Heart left ventricle (tissue), 16 donors: ENCODE measurements around the gene XXYLT1. TPM values are rescaled to one million over a fixed set of nuclear protein-coding genes. Genes with fewer than 3 reads are reported as not detected.
"Not testable (repeated sequence)": the region's sequence is repeated elsewhere in the genome, so short reads cannot be mapped to it uniquely, and the experiment has no call there.

Source experiments
- ATAC-seq, 4 donors: fragments of 200-7000 bp; cut with Tn5 transposase; one replicate each; pipeline ENCODE4 v1.9.1; 2020 to 2022; ENCODE audit warnings: moderate library complexity in 4 of 4, mild to moderate bottlenecking in 3 of 4, moderate number of reproducible peaks in 1 of 4
- DNase-seq, 5 donors: peaks; one replicate each; pipeline ENCODE4 v3.0.0-alpha.2; 2020
- H3K27ac ChIP-seq, 12 donors: fragments of 200-600 bp; sonication (generic) in 4 of 12; one replicate each; pipeline versions ENCODE4 v1.5.0 to v1.8.0; 2016 to 2022; ENCODE audit warnings: mild to moderate bottlenecking in 2 of 12
- H3K27me3 ChIP-seq, 9 donors: fragments of 200-600 bp; sonication (generic) in 2 of 9; one replicate each; pipeline versions ENCODE4 v1.5.1 to v1.8.0; 2016 to 2022; ENCODE audit warnings: mild to moderate bottlenecking in 3 of 9
- H3K36me3 ChIP-seq, 9 donors: fragments of 200-600 bp; sonication (generic) in 2 of 9; one replicate each; pipeline versions ENCODE4 v1.5.0 to v1.8.0; 2018 to 2022; ENCODE audit warnings: mild to moderate bottlenecking in 2 of 9
- H3K4me1 ChIP-seq, 12 donors: fragments of 200-600 bp; sonication (generic) in 4 of 12; one replicate each; pipeline versions ENCODE4 v1.5.0 to v1.8.0; 2016 to 2022; ENCODE audit warnings: mild to moderate bottlenecking in 3 of 12
- H3K4me3 ChIP-seq, 12 donors: fragments of 200-600 bp; sonication (generic) in 4 of 12; one replicate each; pipeline versions ENCODE4 v1.5.0 to v1.8.0; 2017 to 2022; ENCODE audit warnings: mild to moderate bottlenecking in 9 of 12, moderate library complexity in 4 of 12
- H3K9me3 ChIP-seq, 12 donors: fragments of 200-600 bp; sonication (generic) in 4 of 12; one replicate each; pipeline versions ENCODE4 v1.5.0 to v1.8.0; 2016 to 2022; ENCODE audit warnings: mild to moderate bottlenecking in 1 of 12
- CTCF ChIP-seq, 12 donors: fragments of 200-600 bp; sonication (generic) in 4 of 12; IDR thresholded peaks; one replicate each; pipeline versions ENCODE4 v1.5.0 to v1.8.0; 2018 to 2022; ENCODE audit warnings: antibody characterized with exemption in 12 of 12, mild to moderate bottlenecking in 5 of 12
- POLR2A ChIP-seq, 2 donors: fragments of 450-650 bp; IDR thresholded peaks; one replicate each; pipeline ENCODE4 v1.6.1; 2017; ENCODE audit warnings: antibody characterized with exemption in 2 of 2, mild to moderate bottlenecking in 2 of 2, moderate library complexity in 2 of 2
- WGBS, 4 donors: extraction: QIAGEN DNeasy Blood & Tissue Kit in 2 of 4; methylation state at CpG; one replicate each; pipeline versions ENCODE4 v1.1.5 to v1.1.7; 2013 to 2018; 5-methylcytosine and 5-hydroxymethylcytosine counted together
- intact Hi-C, 10 donors: fragments of 100-400 bp; cut with DNase I; formaldehyde crosslinking; loops; one replicate each; pipeline versions ENCODE4 v1.11.1 to v1.14.2; 2022
- polyA plus RNA-seq, 2 donors: library from polyadenylated mRNA; stranded (reverse); fragments of 200-250 nt; gene quantifications; one replicate each; pipeline ENCODE4 v1.2.3, GENCODE V29; 2013
- total RNA-seq, 9 donors: library from RNA; depleted of rRNA in 2 of 9; stranded (reverse); fragments of >200 nt in 2 of 9; fragmentation: NEBNext Ultra II Directional in 3 of 9; extraction: Animal tissue kit (Norgen Biotek cat#: 25700) in 3 of 9; gene quantifications; one replicate each; pipeline versions ENCODE4 v1.1.0 to v1.2.4, GENCODE V29; 2016 to 2023
- donor health status: ischemic (EF 13 %, LVEDD 7.1; RV severe dilation, severe dysfunction).
- donor health status: healthy with polysubstance abuse.
- donor health status: DM: no; HTN: yes; CAD: no.
- donor health status: DM: no; HTN: no; CAD: no.
- donor health status: ischemic (EF 25% LVEDD 6.9; RV normal size, moderate dysfunction).
- donor health status: ischemic (EF 25% LVEDD 5.7; RV mildly dilated, moderate dysfunction).
- donor health status: healthy.
- donor health status: DM: yes; HTN: yes; CAD: no.
- donor health status: ischemic (EF 35%, LVEDD 5.7; RV mildly dilated, moderate dysfunction).
- donor health status: nonischemic (EF 11% LVEDD 7.7; RV severe dilation, severe dysfunction).
- donor health status: DM: yes; HTN: yes; CAD: no.
- donor health status: PGD.
- donor health status: ischemic (EF 29% LVEDD 5.4; RV normal size, mild dysfunction).
- donor health status: nonischemic (EF 23%, LVEDD 6.1; RV moderate dilation, normal function).

The XXYLT1 gene
- total and polyA plus RNA-seq, 11 donors: 1.9 to 8.6 (median 4.8) TPM

DNA sequence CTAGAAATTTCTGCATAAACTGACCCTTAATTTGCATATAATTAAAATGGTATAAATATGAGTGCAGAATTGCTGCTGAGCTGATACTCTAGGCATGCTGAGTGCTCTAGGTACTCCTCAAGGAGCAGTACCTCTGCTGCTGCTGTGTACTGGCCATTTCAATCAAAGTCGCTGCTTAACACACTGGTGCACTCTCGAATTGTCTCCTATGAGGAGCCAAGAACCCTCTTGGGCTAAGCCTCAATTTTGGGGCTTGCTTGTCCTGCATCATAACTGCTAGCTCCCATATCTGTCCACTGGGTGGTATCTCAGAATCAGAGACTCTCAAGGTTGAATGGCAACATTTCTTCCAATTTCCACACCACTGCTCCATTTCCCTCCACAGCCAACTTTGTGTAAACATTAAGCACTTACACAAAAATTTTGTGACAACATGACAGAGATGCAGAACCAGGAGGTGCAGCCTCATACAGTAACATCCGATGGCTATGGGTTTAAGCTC is 82.5 kb downstream of the XXYLT1 start:
- no peak overlapping the region for H3K4me3 ChIP-seq
- peak overlapping the region in 2 of 12 donors; percentile 8 to 35 for H3K27ac ChIP-seq
- H3K4me1 ChIP-seq: peaks cover 0 to 40% (median 24%) of the 10 kb centered on the region in 12 donors
- no peak for TF ChIP-seq CTCF (IDR thresholded peaks at IDR 0.05)
- no peak for TF ChIP-seq POLR2A (IDR thresholded peaks at IDR 0.05)
- H3K36me3 ChIP-seq: no peaks in the 10 kb centered on the region
- WGBS, 4 donors: 92 to 99% (median 97%) methylated on average over 3 of the region's 3 CpGs
- no peak for DNase-seq
- peaks cover 0 to 18% (median 11%) of the 10 kb centered on the region in 12 donors for H3K9me3 ChIP-seq
- no peaks in the 10 kb centered on the region for H3K27me3 ChIP-seq
- ATAC-seq: no peak
- intact Hi-C loops: loop anchor here in 1 of 10 donors (10.0 kb wide), 1 partner anchor 66 kb away; no protein-coding TSS in a partner anchor

GRCh38 chr3:195187609-195188425 is 83.1 kb downstream of the XXYLT1 start:
- H3K4me3 ChIP-seq: no peak overlapping the region
- H3K36me3 ChIP-seq: no peaks in the 10 kb centered on the region
- intact Hi-C loops: loop anchor here in 1 of 10 donors (10.0 kb wide), 1 partner anchor 67 kb away; no protein-coding TSS in a partner anchor
- TF ChIP-seq POLR2A (IDR thresholded peaks at IDR 0.05) (no peak), CTCF (IDR thresholded peaks at IDR 0.05) (no peak)
- no peak for DNase-seq
- H3K9me3 ChIP-seq: peaks cover 0 to 18% (median 11%) of the 10 kb centered on the region in 12 donors
- no peaks in the 10 kb centered on the region for H3K27me3 ChIP-seq
- ATAC-seq: no peak
- 31 to 45% (median 35%) methylated on average over 5 of the region's 5 CpGs for WGBS, 4 donors
- H3K4me1 ChIP-seq: peaks cover 0 to 47% (median 28%) of the 10 kb centered on the region in 12 donors
- peak overlapping the region in 5 of 12 donors; percentile 8 to 48 (median 24) for H3K27ac ChIP-seq

- not testable (repeated sequence) for H3K27ac ChIP-seq
These were observed 84.3 kb downstream of the XXYLT1 start for GRCh38 chr3:195186710-195187047.

GRCh38 chr3:195186041-195186709 is 84.8 kb downstream of the XXYLT1 start:
- 81 to 91% (median 88%) methylated on average over 9 of the region's 9 CpGs for WGBS, 4 donors
- no peak for DNase-seq

More at GRCh38 chr3:195186710-195187047, 84.3 kb downstream of the XXYLT1 start:
- not testable (repeated sequence) for DNase-seq, H3K4me3 ChIP-seq, H3K36me3 ChIP-seq, ATAC-seq, H3K27me3 ChIP-seq
- WGBS, 4 donors: 93 to 97% (median 96%) methylated on average over 6 of the region's 6 CpGs
- intact Hi-C loops: loop anchor here in 1 of 10 donors (10.0 kb wide), 1 partner anchor 68 kb away; no protein-coding TSS in a partner anchor
- peaks cover 0 to 14% (median 8%) of the 10 kb centered on the region in 12 donors for H3K9me3 ChIP-seq
- peaks cover 0 to 58% (median 38%) of the 10 kb centered on the region in 12 donors for H3K4me1 ChIP-seq

More at GRCh38 chr3:195186041-195186709, 84.8 kb downstream of the XXYLT1 start:
- Histone ChIP-seq H3K27ac (no peak overlapping the region), H3K4me1 (peaks cover 0 to 63% (median 43%) of the 10 kb centered on the region in 12 donors), H3K9me3 (peaks cover 0 to 9% (median 3%) of the 10 kb centered on the region in 12 donors), H3K36me3 (no peaks in the 10 kb centered on the region), H3K4me3 (no peak overlapping the region), H3K27me3 (no peaks in the 10 kb centered on the region)
- TF ChIP-seq CTCF (IDR thresholded peaks at IDR 0.05) (no peak), POLR2A (IDR thresholded peaks at IDR 0.05) (no peak)
- ATAC-seq: no peak
- intact Hi-C loops: loop anchor here in 1 of 10 donors (10.0 kb wide), 1 partner anchor 69 kb away; no protein-coding TSS in a partner anchor
